SK-N-MC (cell line): Measurements from ENCODE around the gene CLEC2D.

Experiments
- EZH2 ChIP-seq: fragments of 200-600 bp; sonication (generic); IDR thresholded peaks from one replicate; pipeline ENCODE4 v1.6.1; 2017; ENCODE audit warnings: antibody characterized with exemption
- POLR2AphosphoS5 ChIP-seq: IDR thresholded peaks from 2 replicates; pipeline ENCODE4 v1.6.1; 2012; ENCODE audit warnings: mild to moderate bottlenecking, low read depth, low read length, borderline replicate concordance

GRCh38 chr12:9668161-9669018, 1.1 kb upstream of the CLEC2D start:
- TF ChIP-seq EZH2: no peak
- TF ChIP-seq POLR2AphosphoS5: no peak
